Kidney capillary endothelial cell (primary cell): ENCODE data around the gene COG2.
"Not testable (repeated sequence)": the region's sequence is repeated elsewhere in the genome, so short reads cannot be mapped to it uniquely, and the experiment has no call there.

Source experiments
- DNase-seq: peaks from one replicate; pipeline ENCODE4 v3.0.0-alpha.2; 2018; ENCODE audit warnings: low spot score

COG2 gene

DNA sequence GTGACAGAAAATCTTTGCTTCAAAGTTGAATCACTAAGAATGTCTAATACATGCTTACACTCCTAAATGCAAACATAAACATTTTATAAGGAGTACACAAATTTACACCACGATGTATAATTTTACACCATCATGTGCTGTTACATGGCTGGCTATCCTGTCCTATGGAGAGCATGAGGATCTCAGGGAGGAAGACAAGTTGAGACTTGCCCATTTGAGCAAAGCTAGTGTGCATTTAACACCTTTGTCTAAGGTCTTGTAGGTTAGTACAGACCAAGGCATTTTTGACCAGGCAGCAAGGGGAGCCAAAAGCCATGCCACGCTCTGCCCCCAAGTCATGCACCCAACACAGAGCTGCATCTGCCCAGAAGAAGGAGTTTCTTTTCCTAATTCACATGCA is 14.5 kb upstream of the COG2 start:
- no peak for DNase-seq

DNA sequence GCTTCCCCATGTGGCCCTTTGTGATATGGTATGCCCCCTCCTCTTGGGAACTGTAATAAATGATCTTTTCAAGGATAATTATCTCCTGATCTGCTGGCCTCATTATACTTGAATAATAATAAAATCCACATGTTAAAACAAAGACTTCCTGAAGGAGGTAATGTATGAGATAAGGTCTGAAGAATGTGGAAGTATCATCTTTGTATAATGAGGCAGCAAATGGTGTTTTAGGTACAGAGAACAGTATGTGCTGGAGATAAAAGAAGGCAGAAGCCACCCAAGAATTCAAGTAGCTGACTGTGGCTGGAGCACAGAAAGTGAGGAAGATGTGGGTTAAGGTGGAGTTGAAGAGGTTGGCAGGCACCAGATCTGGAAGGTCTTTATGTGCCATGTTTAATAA is 12.8 kb upstream of the COG2 start:
- no peak for DNase-seq

DNA sequence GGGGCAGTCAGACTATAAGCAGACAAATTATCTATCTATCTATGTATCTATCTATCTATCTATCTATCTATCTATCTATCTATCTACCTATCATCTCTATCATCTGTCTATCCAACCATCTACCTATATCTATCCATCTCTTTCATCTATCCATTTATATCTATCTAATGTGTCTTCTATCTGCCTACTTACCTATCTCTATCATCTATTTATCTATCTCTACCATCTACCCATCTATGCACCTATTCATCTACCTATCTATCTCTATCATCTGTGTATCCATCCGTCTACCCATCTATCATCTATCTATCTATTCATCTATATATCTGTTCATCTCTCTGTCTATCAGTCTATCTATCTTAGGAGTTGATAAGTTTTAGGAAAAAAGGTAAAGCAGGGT is 10.8 kb upstream of the COG2 start:
- DNase-seq = no peak

DNA sequence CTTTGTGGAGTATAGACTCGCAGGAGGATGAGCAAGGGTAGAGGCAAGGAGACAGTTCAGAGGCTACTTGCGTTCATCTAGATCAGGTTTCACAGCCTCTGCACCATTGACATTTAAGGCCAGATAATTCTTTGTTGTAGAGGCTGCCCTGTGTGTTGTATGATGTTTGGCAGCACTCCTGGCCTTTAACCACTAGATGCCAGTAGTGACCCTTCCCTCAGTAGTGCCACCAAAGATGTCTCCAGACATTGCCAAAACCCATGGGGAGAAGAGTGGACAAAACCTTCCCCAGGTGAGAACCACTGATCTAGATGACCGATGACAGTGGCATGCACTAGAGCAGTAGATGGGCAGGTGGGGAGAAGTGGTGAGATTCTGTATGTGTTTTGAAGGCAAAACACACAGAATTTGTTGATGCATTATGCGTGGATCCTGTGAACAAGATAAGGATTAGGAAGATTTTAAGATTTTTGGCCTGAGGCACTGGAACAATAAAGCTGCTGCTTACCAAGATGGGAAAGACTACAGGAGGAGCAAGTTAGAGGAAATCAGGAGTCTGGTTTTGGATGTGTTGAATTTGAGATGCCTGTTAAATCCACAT is 9.9 kb upstream of the COG2 start:
- peak; percentile 32 for DNase-seq

DNA sequence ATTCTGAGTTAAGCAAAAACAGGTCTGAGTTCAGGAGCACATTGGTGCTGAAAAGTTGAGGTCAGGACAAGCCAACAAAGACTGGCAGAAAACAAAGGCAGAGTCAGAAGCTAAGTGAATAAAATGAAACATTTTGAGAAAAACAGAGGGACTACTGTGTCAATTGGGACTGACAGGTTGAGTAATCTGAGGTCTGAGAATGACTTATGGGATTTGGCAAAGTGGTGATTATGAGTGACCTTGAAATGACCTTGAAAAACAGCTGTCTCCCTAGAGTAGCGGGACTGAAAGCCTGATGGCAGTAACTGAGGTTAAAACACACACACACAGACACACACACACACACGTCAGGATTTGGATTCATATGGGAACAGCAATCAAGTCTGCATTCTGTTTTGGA is 8.8 kb upstream of the COG2 start:
- DNase-seq = no peak

DNA sequence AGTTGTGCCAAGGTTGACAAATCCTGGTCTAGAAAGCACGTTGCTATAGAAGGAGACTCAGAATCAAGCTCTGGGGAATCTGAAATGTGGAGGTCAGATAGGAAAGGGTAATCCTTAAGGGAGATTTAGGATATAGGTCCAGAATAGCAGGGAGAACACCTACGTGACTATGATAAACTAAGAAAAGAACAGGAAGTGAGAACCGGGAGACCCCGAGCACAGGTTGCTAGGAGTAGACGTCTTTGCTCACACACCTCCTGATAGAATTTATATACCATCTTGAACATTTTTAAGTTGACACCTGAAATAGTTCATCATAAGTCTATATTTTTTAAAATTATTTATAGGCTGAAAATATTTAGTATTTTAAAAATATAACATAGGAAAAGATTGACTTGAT is 7.9 kb upstream of the COG2 start:
- no peak for DNase-seq

DNA sequence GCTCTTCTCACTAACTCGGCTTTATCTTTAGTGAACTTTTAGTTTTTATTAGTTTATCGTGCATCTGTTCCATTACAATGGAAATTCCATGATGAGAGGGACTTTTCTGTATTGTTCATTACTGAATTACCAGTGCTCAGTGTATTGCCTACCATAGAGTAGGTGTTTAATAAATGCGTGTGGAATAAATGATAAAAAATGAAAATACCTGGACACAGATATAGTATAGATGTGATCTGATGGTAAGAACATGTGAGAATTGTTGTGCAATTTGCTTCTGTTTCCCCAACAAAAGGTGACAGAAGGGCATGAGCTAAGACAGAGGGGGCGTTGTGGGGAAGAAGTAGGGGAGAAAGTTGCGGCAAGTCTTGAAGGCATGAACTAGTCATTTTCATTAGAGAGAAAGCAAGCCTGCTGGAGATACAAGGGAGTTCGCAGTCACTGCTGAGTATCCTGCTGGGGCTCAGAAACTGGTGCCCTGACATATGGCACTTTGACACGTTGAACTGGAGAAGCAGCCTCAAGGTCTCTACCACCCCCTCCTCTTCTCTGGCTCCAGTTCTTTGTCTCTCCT is 5.6 kb upstream of the COG2 start:
- DNase-seq = no peak

DNA sequence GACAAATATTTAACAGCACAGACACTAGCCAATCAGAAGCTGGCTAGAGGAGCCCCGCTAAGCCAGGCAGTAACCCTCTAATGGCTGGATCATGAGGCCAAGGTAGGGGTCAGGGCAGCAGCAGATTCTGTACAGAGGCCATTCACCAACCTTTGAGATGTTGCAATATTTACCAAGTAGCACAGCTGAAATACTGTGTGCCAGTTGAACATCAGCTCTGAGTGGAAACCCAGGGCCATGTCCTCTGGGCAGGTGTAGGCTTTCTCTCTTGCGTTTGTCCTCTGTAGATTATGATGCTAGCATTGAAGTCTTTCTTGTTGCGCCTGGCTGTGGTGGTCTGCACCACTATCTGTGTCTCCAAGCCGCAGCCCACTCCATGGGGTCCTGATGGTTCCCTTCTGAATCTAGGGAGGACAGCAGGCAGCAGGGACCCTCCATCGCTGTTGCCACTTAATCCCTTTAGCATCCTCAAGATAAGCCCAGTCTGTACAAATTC is 2.5 kb upstream of the COG2 start:
- DNase-seq = no peak

DNA sequence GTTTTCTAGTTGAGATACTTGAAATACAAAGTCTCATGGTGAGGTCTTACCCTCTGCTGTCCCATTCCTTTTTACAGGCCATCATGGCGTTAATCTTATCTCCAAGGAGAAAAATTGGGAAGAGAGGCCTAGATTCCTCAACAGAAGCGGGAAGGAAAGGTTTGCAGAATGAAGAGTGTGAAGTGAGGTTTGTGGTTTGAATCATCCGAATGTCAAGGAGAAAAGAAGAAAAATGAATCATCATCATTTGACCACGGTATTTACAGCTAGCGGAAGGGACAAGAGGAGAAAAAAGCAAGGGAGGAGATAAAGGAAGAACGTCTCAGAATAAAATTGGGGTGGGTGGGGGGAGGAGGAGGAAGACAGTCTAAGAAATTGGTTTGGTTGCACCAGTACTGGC is 935 bp upstream of the COG2 start:
- DNase-seq = no peak

DNA sequence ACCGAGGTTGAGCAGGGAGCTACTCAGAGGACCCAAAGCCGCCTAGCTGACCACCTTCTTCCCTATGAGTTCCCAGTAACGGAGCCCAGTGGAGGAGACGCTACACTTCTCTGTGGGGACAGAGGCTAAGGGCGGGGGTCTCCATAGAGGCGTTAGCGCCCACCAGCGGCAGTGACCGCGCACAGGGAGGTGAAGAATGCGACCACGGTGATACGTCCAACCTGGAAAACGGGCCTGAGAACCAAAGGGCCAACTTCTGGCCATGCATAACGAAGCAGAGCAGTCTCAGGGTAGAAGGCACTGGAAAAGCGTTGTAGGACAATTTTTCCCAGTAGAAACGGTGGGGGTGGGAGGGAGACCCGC is 400 bp upstream of the COG2 start:
- DNase-seq = no peak

DNA sequence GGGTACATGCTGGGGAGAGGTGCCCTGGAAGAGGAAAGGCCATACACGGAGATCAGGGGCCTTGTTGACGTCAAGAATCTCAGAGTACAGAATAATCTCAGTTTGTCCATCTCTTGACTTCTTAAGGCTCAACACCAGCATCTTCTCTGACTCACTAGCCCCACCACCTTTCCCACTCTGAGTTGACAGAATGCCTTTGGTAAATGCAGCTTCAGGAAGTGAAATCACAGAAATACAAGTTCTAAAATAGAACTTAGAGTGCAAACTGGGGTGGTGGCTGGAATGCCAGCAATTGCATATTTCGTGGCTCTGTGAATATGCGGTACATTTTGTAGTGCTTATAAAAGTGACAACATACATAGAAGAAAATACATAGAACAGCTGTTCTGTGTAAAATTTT is 1.6 kb downstream of the COG2 start:
- no peak for DNase-seq

DNA sequence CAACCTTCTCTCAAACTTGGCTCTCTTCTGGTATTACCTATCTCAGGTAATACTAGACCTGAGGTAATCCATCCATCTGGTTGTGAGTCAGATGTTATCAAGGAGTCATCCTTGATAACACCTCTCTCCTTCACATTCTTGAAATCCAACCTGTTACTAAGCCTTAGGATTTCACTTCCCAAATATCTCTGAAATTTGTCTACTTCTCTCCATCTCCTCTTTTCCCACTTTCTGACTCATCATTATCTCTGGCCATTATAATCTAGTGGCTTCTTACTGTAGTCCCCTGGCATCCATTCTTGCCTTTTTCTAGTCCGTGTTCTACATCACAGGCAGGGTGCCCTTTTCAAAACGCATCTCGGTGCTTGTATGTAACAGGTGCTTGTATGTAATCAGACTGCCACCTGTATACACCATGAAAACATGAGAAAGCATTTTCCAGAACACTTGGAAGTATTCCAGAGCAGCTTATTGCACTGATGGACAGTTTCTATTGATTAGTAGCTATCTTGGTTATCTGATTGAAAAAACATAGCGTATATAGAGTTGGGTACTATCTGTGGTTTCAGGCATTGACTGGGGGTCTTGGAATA is 4.5 kb downstream of the COG2 start:
- no peak for DNase-seq

DNA sequence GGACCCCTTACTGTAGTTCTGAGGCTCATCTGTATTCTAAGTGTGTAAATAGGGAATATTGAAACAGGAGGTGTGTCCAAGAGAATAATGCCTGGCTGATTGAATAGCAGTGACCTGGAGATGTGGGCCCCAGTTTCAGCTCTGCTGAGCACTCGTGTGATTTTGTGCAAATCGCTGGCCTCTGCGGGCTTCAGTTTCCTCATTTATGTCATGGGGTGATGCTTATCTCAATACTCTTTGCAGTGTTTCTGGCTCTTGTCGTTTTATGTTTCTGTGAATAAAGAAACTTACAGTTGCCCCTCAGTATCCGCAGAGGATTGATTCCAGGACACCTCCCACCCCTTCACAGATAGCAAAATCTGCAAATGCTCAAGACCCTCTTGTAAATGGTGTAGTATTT is 5.0 kb downstream of the COG2 start:
- no peak for DNase-seq

DNA sequence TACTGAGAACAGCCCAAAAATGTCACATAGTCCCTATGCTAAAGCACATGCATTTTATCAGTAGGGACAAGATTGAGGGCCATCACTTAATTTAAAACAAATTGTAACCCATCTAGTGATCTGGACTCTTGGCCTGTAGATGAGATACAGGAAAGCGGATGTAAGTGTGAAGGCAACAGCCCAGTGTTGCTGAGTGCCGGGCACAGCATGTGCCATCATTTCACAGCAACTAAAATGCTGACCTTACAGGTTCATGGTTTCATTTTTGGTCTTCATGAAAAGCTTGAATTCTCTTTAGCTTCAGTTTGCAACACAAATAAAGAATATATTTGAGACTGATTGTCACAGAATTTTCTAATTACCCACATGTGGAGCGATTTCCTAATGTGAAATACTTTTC is 5.8 kb downstream of the COG2 start:
- DNase-seq = no peak

DNA sequence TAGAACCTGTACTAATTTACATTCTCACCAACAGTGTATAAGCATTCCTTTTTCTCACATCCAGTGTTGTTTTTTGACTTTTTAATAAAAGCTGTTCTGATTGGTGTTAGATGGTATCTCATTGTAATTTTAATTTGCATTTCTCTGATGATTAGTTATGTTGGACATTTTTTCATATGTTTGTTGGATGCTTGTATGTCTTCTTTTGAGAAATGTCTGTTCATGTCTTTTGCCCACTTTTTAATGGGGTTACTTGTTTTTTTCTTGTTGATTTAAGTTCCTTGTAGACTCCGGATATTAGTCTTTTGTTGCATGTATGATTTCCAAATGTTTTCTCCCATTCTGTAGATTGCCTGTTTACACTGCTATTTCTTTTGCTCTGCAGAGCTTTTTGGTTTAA is 8.0 kb downstream of the COG2 start:
- no peak for DNase-seq

DNA sequence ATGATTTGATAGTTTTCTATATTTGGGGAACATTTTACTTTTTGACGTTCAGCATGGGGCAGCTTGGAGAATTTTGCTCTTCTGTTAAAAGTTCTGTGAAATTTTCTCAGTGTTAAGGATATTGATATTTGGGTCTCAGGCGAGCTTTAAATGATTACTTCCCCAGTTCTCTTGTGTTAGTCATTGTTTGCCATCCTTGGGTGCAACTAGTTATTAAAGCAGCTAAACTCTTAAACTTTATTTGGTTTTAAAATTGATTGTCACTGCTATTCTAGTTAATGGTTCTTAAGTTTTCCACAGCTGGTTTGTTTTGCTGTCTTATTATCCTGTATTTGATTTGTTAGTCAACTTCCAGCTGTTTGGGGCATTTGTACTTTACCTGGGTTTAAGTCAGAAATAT is 9.0 kb downstream of the COG2 start:
- no peak for DNase-seq

DNA sequence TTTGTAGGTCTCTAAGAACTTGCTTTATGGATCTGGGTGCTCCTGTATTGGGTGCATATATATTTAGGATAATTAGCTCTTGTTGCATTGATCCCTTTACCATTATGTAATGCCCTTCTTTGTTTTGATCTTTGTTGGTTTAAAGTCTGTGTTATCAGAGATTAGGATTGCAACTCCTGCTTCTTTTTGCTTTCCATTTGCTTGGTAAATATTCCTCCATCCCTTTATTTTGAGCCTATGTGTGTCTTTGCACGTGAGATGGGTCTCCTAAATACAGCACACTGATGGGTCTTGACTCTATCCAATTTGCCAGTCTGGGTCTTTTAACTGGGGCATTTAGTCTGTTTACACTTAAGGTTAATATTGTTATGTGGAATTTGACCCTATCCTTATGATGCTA is 14.4 kb downstream of the COG2 start:
- not testable (repeated sequence) for DNase-seq

DNA sequence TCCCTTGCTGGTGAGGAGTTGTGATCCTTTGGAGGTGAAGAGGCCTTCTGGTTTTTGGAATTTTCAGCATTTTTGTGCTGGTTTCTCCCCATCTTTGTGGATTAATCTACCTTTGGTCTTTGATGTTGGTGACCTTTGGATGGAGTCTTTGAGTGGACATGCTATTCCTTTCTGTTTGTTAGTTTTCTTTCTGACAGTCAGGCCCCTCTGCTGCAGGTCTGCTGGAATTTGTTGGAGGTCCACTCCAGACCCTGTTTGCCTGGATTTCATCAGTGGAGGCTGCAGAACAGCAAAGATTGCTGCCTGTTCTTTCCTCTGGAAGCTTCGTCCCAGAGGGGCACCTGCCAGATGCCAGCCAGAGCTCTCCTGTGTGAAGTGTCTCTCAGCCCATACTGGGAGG is 15.8 kb downstream of the COG2 start:
- DNase-seq = not testable (repeated sequence)

DNA sequence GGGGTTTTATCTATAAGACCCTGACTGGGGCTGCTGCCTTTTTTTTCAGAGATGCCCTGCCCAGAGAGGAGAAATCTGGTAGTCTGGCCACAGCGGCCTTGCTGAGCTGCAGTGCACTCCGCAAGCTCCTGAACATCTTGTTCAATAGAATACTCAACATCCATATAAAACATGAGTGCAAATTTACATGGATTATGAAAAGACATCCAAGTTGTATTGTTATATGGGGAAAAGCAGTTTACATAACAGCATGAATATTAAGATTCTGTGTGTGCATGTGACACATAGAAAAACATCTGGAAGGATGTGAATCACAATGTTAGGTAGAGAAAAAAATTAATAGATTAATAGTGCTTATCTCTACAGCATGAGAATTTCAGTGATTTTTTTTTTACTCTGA is 16.4 kb downstream of the COG2 start:
- no peak for DNase-seq

DNA sequence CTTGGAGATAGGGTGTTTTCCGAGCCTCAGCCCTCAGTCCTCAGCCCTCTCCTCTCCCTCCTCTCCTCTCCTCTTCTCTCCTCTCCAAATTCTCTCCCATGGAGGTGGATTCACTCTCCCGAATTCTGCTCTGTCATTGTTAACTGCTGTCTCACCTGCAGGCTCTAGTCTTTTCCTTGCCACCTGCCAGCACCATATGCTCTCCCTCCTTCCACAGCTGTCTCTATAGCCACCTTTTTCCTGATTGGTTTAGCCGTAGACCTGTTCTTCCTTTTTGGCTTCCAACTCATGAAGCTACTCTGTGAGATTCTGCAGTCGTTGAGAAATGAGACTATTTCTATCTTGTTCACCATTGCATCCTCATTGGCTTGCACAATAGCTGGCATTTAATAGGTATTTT is 19.7 kb downstream of the COG2 start:
- no peak for DNase-seq

DNA sequence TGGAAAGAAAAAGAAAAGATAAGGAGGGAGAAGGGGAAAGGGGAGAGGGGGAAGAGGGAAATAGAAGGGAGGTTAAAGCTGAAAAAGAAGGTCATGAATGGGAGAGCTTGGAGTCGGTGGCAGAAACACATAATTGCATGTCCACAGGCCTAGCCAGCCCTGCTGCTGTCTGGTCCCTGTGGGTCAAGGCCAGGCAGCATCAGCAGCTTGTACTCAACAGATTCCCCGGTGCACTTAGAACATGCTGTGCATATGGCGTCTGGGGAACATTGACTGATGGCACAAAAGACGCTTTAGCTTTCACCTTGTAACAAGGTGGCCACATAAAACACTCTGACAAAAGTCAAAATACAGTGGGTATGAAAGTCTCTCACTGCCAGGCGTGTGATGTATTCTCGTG is 25.9 kb downstream of the COG2 start:
- DNase-seq = no peak

DNA sequence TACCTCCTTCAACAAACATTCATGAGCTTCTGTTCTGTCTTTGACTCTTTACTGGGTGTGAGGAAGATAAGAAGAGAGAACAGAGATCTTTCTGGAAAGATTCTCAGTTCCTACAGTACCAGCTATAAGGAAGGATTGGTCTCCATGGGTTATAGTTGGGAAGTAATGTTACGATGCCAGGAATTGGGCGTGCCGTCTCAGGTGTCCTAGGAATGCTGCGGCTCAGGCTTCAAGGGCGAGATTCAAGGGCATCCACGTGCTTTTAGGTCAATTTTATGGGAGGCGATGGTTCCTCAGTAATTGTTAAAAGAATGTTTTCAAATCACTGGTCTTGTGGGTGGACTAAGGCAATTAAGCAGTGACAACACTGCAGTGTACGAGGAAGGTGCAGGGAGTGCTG is 27.3 kb downstream of the COG2 start:
- no peak for DNase-seq

DNA sequence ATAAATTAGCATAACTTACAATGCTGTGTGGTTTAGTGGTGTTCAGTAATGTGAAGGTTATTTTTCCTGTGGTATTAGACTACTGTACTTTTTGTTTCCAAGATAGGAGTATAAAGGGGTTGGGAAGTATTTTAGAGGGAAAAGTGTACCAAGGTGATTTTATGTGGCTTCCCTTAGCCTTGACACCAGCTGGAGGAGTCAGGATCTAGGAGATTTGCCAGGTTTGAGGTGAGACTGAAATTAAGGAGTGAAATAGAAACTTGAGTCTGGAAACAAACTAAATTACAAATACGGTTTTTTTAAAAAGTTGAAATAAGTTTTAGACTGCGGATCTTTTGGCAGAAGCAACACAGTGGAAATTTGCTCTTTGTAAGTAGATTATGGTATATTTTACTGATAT is 32.3 kb downstream of the COG2 start:
- no peak for DNase-seq

DNA sequence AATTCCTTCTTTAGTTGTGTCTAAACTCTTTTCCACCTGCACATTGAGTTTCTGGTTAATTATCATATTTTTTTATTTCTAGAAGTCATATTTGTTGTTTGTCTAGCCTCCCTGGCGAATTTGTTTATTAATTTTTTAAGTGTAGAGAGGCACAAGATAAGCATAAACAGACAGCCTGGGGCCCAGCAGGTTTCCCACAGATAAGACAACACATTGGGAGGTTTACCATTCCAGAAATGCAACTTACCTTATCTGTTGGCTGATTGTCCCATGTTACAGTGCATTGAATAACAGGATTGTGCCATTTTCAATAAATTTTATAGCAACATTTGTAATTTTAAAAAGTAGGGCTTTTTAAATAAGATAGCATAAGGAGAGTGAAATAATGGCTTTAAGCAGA is 34.9 kb downstream of the COG2 start:
- no peak for DNase-seq
